Naive B cell (primary cell): ENCODE measurements around the gene GGTLC2. TPM values are rescaled to one million over a fixed set of nuclear protein-coding genes. Genes with fewer than 3 reads are reported as not detected.
"Not testable (repeated sequence)": the region's sequence is repeated elsewhere in the genome, so short reads cannot be mapped to it uniquely, and the experiment has no call there.

Source experiments
- ATAC-seq, 2 donors: fragments of 150-1000 bp; cut with Tn5 transposase; 2 replicates each; pipeline ENCODE4 v1.10.0; 2021; ENCODE audit warnings: low read depth in 2 of 2, mild to moderate bottlenecking in 2 of 2, moderate library complexity in 2 of 2
- DNase-seq: peaks from one replicate; pipeline ENCODE4 v3.0.0; 2022
- H3K27ac Mint-ChIP-seq, 6 donors: one replicate each; pipeline ENCODE4 v1.8.0; 2020 to 2022; ENCODE audit warnings: mild to moderate bottlenecking in 6 of 6, mixed read lengths in 6 of 6, moderate library complexity in 5 of 6, inconsistent platforms in 2 of 6
- H3K27me3 Mint-ChIP-seq, 3 donors: one replicate each; pipeline ENCODE4 v1.8.0; 2021 to 2022; ENCODE audit warnings: mixed read lengths in 3 of 3, mild to moderate bottlenecking in 1 of 3
- H3K36me3 Mint-ChIP-seq, 2 donors: one replicate each; pipeline ENCODE4 v1.8.0; 2020 to 2022; ENCODE audit warnings: mixed read lengths in 2 of 2, inconsistent platforms in 1 of 2, mild to moderate bottlenecking in 1 of 2
- H3K4me1 Mint-ChIP-seq, 3 donors: one replicate each; pipeline ENCODE4 v1.8.0; 2020 to 2022; ENCODE audit warnings: mixed read lengths in 3 of 3, inconsistent platforms in 1 of 3, mild to moderate bottlenecking in 1 of 3, moderate library complexity in 1 of 3
- H3K4me3 Mint-ChIP-seq, 8 donors: one replicate each; pipeline ENCODE4 v1.8.0; 2020 to 2022; ENCODE audit warnings: mild to moderate bottlenecking in 8 of 8, mixed read lengths in 8 of 8, moderate library complexity in 8 of 8, inconsistent platforms in 2 of 8
- H3K9me3 Mint-ChIP-seq, 7 donors: one replicate each; pipeline ENCODE4 v1.8.0; 2020 to 2022; ENCODE audit warnings: mixed read lengths in 7 of 7, mild to moderate bottlenecking in 5 of 7, inconsistent platforms in 2 of 7, moderate library complexity in 1 of 7
- polyA plus RNA-seq, 6 donors: library from polyadenylated mRNA; unstranded; fragments of 300-500 nt; fragmentation: Illumina TruSeq; gene quantifications; one replicate each; pipeline ENCODE4 v1.2.3, GENCODE V29; 2021; ENCODE audit warnings: low read depth in 6 of 6

GGTLC2 gene
- polyA plus RNA-seq, 6 donors from 2014 or later, result not detected

- Mint-ChIP-seq H3K4me1 (peaks cover 11 to 15% (median 14%) of the 10 kb centered on the region in 3 donors), H3K36me3 (peaks cover 0 to 6% of the 10 kb centered on the region in 2 donors), H3K4me3 (peak overlapping the region in 4 of 8 donors; percentile 19 to 62 (median 34)), H3K9me3 (no peaks in the 10 kb centered on the region), H3K27me3 (peaks cover 0 to 10% (median 4%) of the 10 kb centered on the region in 3 donors), H3K27ac (peak overlapping the region; percentile 53 to 98 (median 94))
- peak; percentile 90 to 93 for ATAC-seq
- DNase-seq, result peak; percentile 61
Observed at GRCh38 chr22:22616636-22617035, 27.8 kb upstream of the GGTLC2 start.

- no peaks in the 10 kb centered on the region for H3K9me3 Mint-ChIP-seq
- H3K27me3 Mint-ChIP-seq, result peaks cover 0 to 10% (median 4%) of the 10 kb centered on the region in 3 donors
- ATAC-seq (no peak), DNase-seq (no peak)
- H3K4me3 Mint-ChIP-seq, result no peak overlapping the region
- H3K27ac Mint-ChIP-seq, result peak overlapping the region in 3 of 6 donors; percentile 30 to 98 (median 37)
- H3K36me3 Mint-ChIP-seq, result peaks cover 0 to 6% of the 10 kb centered on the region in 2 donors
- H3K4me1 Mint-ChIP-seq, result peaks cover 11 to 15% (median 14%) of the 10 kb centered on the region in 3 donors
Observed at GRCh38 chr22:22618448-22618847, 26.0 kb upstream of the GGTLC2 start.

- Mint-ChIP-seq H3K4me3 (no peak overlapping the region), H3K27ac (peak overlapping the region in 2 of 6 donors; percentile 30 to 34), H3K4me1 (peaks cover 11 to 15% (median 14%) of the 10 kb centered on the region in 3 donors), H3K36me3 (peaks cover 0 to 6% of the 10 kb centered on the region in 2 donors), H3K9me3 (peaks cover 0 to 1% (median 0%) of the 10 kb centered on the region in 7 donors), H3K27me3 (peaks cover 0 to 10% (median 4%) of the 10 kb centered on the region in 3 donors)
- ATAC-seq (no peak), DNase-seq (no peak)
Observed at GRCh38 chr22:22618923-22619322, 25.5 kb upstream of the GGTLC2 start.

- Mint-ChIP-seq H3K36me3 (peaks cover 0 to 12% of the 10 kb centered on the region in 2 donors), H3K27ac (peak overlapping the region in 1 of 6 donors; percentile 58), H3K4me1 (peaks cover 11 to 15% (median 14%) of the 10 kb centered on the region in 3 donors), H3K4me3 (no peak overlapping the region), H3K9me3 (peaks cover 0 to 9% (median 2%) of the 10 kb centered on the region in 7 donors), H3K27me3 (peaks cover 0 to 10% (median 4%) of the 10 kb centered on the region in 3 donors)
- DNase-seq (no peak), ATAC-seq (no peak)
Observed at GRCh38 chr22:22619765-22620414, 24.5 kb upstream of the GGTLC2 start.

- H3K36me3 Mint-ChIP-seq, H3K4me3 Mint-ChIP-seq, H3K27ac Mint-ChIP-seq, ATAC-seq, H3K27me3 Mint-ChIP-seq, H3K9me3 Mint-ChIP-seq, H3K4me1 Mint-ChIP-seq, DNase-seq: not testable (repeated sequence)
Observed at GRCh38 chr22:22628546-22629495, 15.6 kb upstream of the GGTLC2 start.

- H3K4me3 Mint-ChIP-seq, H3K27ac Mint-ChIP-seq, H3K27me3 Mint-ChIP-seq, ATAC-seq, H3K4me1 Mint-ChIP-seq, DNase-seq, H3K9me3 Mint-ChIP-seq, H3K36me3 Mint-ChIP-seq: not testable (repeated sequence)
Observed at GRCh38 chr22:22631223-22631652, 13.2 kb upstream of the GGTLC2 start.

- H3K4me3 Mint-ChIP-seq, H3K4me1 Mint-ChIP-seq, H3K36me3 Mint-ChIP-seq, H3K27me3 Mint-ChIP-seq, H3K9me3 Mint-ChIP-seq, DNase-seq, ATAC-seq, H3K27ac Mint-ChIP-seq: not testable (repeated sequence)
Observed at GRCh38 chr22:22632226-22632625, 12.2 kb upstream of the GGTLC2 start.

- H3K9me3 Mint-ChIP-seq, DNase-seq, H3K36me3 Mint-ChIP-seq, ATAC-seq, H3K27me3 Mint-ChIP-seq, H3K27ac Mint-ChIP-seq, H3K4me1 Mint-ChIP-seq, H3K4me3 Mint-ChIP-seq: not testable (repeated sequence)
Observed at GRCh38 chr22:22633533-22633932, 10.9 kb upstream of the GGTLC2 start.

GRCh38 chr22:22636260-22636659, 8.2 kb upstream of the GGTLC2 start:
- not testable (repeated sequence) for DNase-seq, ATAC-seq, H3K4me3 Mint-ChIP-seq, H3K36me3 Mint-ChIP-seq, H3K9me3 Mint-ChIP-seq, H3K27me3 Mint-ChIP-seq, H3K4me1 Mint-ChIP-seq, H3K27ac Mint-ChIP-seq

GRCh38 chr22:22638313-22638712, 6.1 kb upstream of the GGTLC2 start:
- not testable (repeated sequence) for DNase-seq, ATAC-seq, H3K4me1 Mint-ChIP-seq, H3K27me3 Mint-ChIP-seq, H3K9me3 Mint-ChIP-seq, H3K4me3 Mint-ChIP-seq, H3K36me3 Mint-ChIP-seq, H3K27ac Mint-ChIP-seq

- DNase-seq, H3K27me3 Mint-ChIP-seq, H3K36me3 Mint-ChIP-seq, H3K27ac Mint-ChIP-seq, H3K9me3 Mint-ChIP-seq, H3K4me1 Mint-ChIP-seq, ATAC-seq, H3K4me3 Mint-ChIP-seq: not testable (repeated sequence)
Observed at GRCh38 chr22:22642255-22642654, 2.2 kb upstream of the GGTLC2 start.

GRCh38 chr22:22645969-22646368, 1.6 kb downstream of the GGTLC2 start:
- not testable (repeated sequence) for H3K4me1 Mint-ChIP-seq, H3K9me3 Mint-ChIP-seq, H3K27me3 Mint-ChIP-seq, ATAC-seq, H3K36me3 Mint-ChIP-seq, H3K4me3 Mint-ChIP-seq, DNase-seq, H3K27ac Mint-ChIP-seq

- not testable (repeated sequence) for H3K27ac Mint-ChIP-seq, H3K4me3 Mint-ChIP-seq, DNase-seq, H3K36me3 Mint-ChIP-seq, ATAC-seq, H3K9me3 Mint-ChIP-seq, H3K27me3 Mint-ChIP-seq
- peaks cover 8 to 12% (median 9%) of the 10 kb centered on the region in 3 donors for H3K4me1 Mint-ChIP-seq
Observed at GRCh38 chr22:22647952-22648351, 3.5 kb downstream of the GGTLC2 start.
